HepG2 (cell line): Measurements from ENCODE around the gene VAT1L. TPM values are rescaled to one million over a fixed set of nuclear protein-coding genes. Genes with fewer than 3 reads are reported as not detected.

ENCODE experiments used
- ATAC-seq: fragments of 200-7000 bp; cut with Tn5 transposase; 3 replicates; pipeline ENCODE4 v1.9.1; 2020; ENCODE audit warnings: mild to moderate bottlenecking, moderate library complexity
- BruUV-seq: library from RNA; stranded (reverse); fragments of 400-500 nt; replicated peaks from 2 replicates; lab custom pipeline; 2021; lab: Mats Ljungman, UMichigan
- CTCF ChIA-PET: fragments of 300-600 bp; formaldehyde crosslinking; extraction: SDS; loops from one replicate; lab custom pipeline; 2021; ENCODE audit warnings: low total read pairs, inconsistent platforms, low intra/inter-chr PET ratio; lab: Yijun Ruan, JAX
- POLR2A ChIA-PET: fragments of 350-600 bp; sonication (Branson Sonifier 250); formaldehyde crosslinking; loops from one replicate; lab custom pipeline; 2020; ENCODE audit warnings: antibody characterized with exemption, inconsistent platforms; lab: Yijun Ruan, JAX
- DNase-seq: peaks from one replicate; pipeline ENCODE4 v3.0.0-alpha.2; 2015; ENCODE audit warnings: low spot score
- FAIRE-seq: peaks from 3 replicates; lab custom pipeline; 2011; peaks lifted over from hg19 to GRCh38; lab: Jason Lieb, UNC
- H2AFZ ChIP-seq: one replicate; pipeline ENCODE4 v1.6.1; 2011; ENCODE audit warnings: low read length, inconsistent platforms
- H3K27ac ChIP-seq: fragments of 300-600 bp; 3 replicates; pipeline ENCODE4 v1.8.0; 2011; ENCODE audit warnings: mixed run types, mild to moderate bottlenecking, mixed read lengths, low read length, inconsistent platforms; ENCODE audit not compliant: insufficient read depth; ENCODE audit errors: extremely low read length
- H3K27me3 ChIP-seq, 2 experiments: fragments of 200-600 bp in 1 of 2; 2 replicates in 1 of 2; 3 replicates in 1 of 2; pipeline versions ENCODE4 v1.6.0 to v1.8.0; 2011; ENCODE audit warnings: low read length in 2 of 2, mild to moderate bottlenecking in 2 of 2, moderate library complexity in 2 of 2, inconsistent platforms in 1 of 2; ENCODE audit not compliant: insufficient read depth in 2 of 2, control insufficient read depth in 1 of 2
- H3K36me3 ChIP-seq, 2 experiments: fragments of 200-600 bp in 1 of 2; replicated peaks in 1 of 2; 2 replicates in 1 of 2; 3 replicates in 1 of 2; pipeline versions ENCODE4 v1.5.1 to v1.8.0; 2011; ENCODE audit warnings: low read length in 2 of 2, inconsistent platforms in 1 of 2; ENCODE audit not compliant: insufficient read depth in 2 of 2, control insufficient read depth in 1 of 2
- H3K4me1 ChIP-seq: 2 replicates; pipeline ENCODE4 v1.5.1; 2012; ENCODE audit warnings: low read length, inconsistent platforms; ENCODE audit not compliant: insufficient read depth
- H3K4me2 ChIP-seq: 2 replicates; pipeline ENCODE4 v1.6.0; 2011; ENCODE audit warnings: low read depth, low read length, inconsistent platforms
- H3K4me3 ChIP-seq, 3 experiments: fragments of 200-600 bp in 1 of 3; sonication (generic), shearing (Covaris generic) in 1 of 3; replicated peaks in 1 of 3; 2 replicates each; pipeline ENCODE4 v1.5.1; 2011 to 2016; ENCODE audit warnings: low read length in 3 of 3, inconsistent platforms in 2 of 3, low read depth in 2 of 3, mild to moderate bottlenecking in 2 of 3, control low read depth in 1 of 3, mixed read lengths in 1 of 3; ENCODE audit not compliant: insufficient read depth in 1 of 3
- H3K79me2 ChIP-seq: one replicate; pipeline ENCODE4 v1.6.1; 2011; ENCODE audit warnings: low read length, inconsistent platforms; ENCODE audit not compliant: insufficient read depth
- H3K9ac ChIP-seq: 2 replicates; pipeline ENCODE4 v1.6.0; 2011; ENCODE audit warnings: mild to moderate bottlenecking, low read depth, low read length, inconsistent platforms; ENCODE audit not compliant: insufficient read depth
- H3K9me3 ChIP-seq: 2 replicates; pipeline ENCODE4 v1.5.1; 2012; ENCODE audit warnings: mild to moderate bottlenecking, low read length
- H4K20me1 ChIP-seq: 2 replicates; pipeline ENCODE4 v1.6.0; 2011; ENCODE audit warnings: inconsistent platforms, mild to moderate bottlenecking, low read length, moderate library complexity; ENCODE audit not compliant: insufficient read depth
- ADNP ChIP-seq: sonication (generic); formaldehyde crosslinking; IDR thresholded peaks from 2 replicates; pipeline ENCODE4 v1.4.0; 2020; ENCODE audit warnings: missing genetic modification reagents
- GABPA ChIP-seq, 2 experiments: IDR thresholded peaks; 2 replicates each; pipeline ENCODE4 v1.6.1; 2011 to 2016; ENCODE audit warnings: low read depth in 2 of 2, low read length in 1 of 2, missing biosample characterization in 1 of 2, missing genetic modification characterization in 1 of 2
- GATAD2A ChIP-seq: IDR thresholded peaks from 2 replicates; pipeline ENCODE4 v1.6.1; 2016
- PCBP2 ChIP-seq: fragments of 200-400 bp; formaldehyde crosslinking; optimal IDR thresholded peaks from 2 replicates; pipeline ENCODE3; 2018; ENCODE audit warnings: low read length, low read depth; ENCODE audit not compliant: poor library complexity, severe bottlenecking
- STAG1 ChIP-seq: sonication (generic); formaldehyde crosslinking; IDR thresholded peaks from 2 replicates; pipeline ENCODE4 v1.4.0; 2020; ENCODE audit warnings: missing genetic modification reagents
- ZNF263 ChIP-seq: sonication (generic); formaldehyde crosslinking; IDR thresholded peaks from 2 replicates; pipeline ENCODE4 v1.4.0; 2020; ENCODE audit warnings: missing genetic modification reagents
- ZNF343 ChIP-seq: sonication (generic); formaldehyde crosslinking; IDR thresholded peaks from 2 replicates; pipeline ENCODE4 v1.4.0; 2020; ENCODE audit warnings: mild to moderate bottlenecking, missing genetic modification reagents
- ZNF354B ChIP-seq: sonication (generic); formaldehyde crosslinking; IDR thresholded peaks from 2 replicates; pipeline ENCODE4 v1.8.0; 2022; ENCODE audit warnings: mild to moderate bottlenecking, missing genetic modification reagents
- ZNF607 ChIP-seq: sonication (generic); formaldehyde crosslinking; IDR thresholded peaks from 2 replicates; pipeline ENCODE4 v1.5.1; 2020; ENCODE audit warnings: missing genetic modification reagents, mild to moderate bottlenecking, borderline replicate concordance
- WGBS: methylation state at CpG from one replicate; pipeline ENCODE4 v1.1.6; 2017; ENCODE audit warnings: low lambda C conversion rate; 5-methylcytosine and 5-hydroxymethylcytosine counted together
- in situ Hi-C: cut with HindIII; loops from 2 replicates; pipeline ENCODE4 v1.10.0; 2017; ENCODE audit warnings: low pct_unique_long_range_greater_than_20kb; ENCODE audit not compliant: extremely low pct_ligation_motif_present
- intact Hi-C: fragments of 100-400 bp; cut with micrococcal nuclease; formaldehyde crosslinking; loops from one replicate; pipeline ENCODE4 v1.10.0; 2022; ENCODE audit not compliant: unreplicated experiment
- polyA plus RNA-seq, 8 experiments: library from polyadenylated mRNA; depleted of rRNA in 3 of 8; stranded (reverse) in 7 of 8; unstranded in 1 of 8; fragments of >200 nt; fragmentation: Illumina TruSeq in 4 of 8; extraction: Trizol in 4 of 8; gene quantifications; 2 replicates each; pipeline versions ENCODE4 v1.2.1 to v1.2.3, GENCODE V29; 2011 to 2016; ENCODE audit warnings: low read depth in 4 of 8, missing spikeins in 1 of 8, mixed read lengths in 1 of 8; ENCODE audit not compliant: insufficient read depth in 1 of 8
- total RNA-seq, 5 experiments: library from RNA; depleted of rRNA; stranded (reverse); fragments of >200 nt; fragmentation: Illumina TruSeq; extraction: Trizol; gene quantifications; 2 replicates each; pipeline ENCODE4 v1.2.3, GENCODE V29; 2016; ENCODE audit warnings: low read depth in 1 of 5
- TF ChIP-seq, protein P1 (sequence below): sonication (generic); formaldehyde crosslinking; IDR thresholded peaks from 2 replicates; pipeline ENCODE4 v1.5.0; 2020; ENCODE audit warnings: mild to moderate bottlenecking, missing genetic modification reagents, moderate library complexity
- TF ChIP-seq, protein P2 (sequence below): sonication (generic); formaldehyde crosslinking; IDR thresholded peaks from 2 replicates; pipeline ENCODE4 v1.4.0; 2020; ENCODE audit warnings: missing genetic modification reagents, mild to moderate bottlenecking, borderline replicate concordance
- TF ChIP-seq, protein P3 (sequence below): IDR thresholded peaks from 2 replicates; pipeline ENCODE4 v1.6.1; 2016; ENCODE audit warnings: missing genetic modification reagents, missing compliant biosample characterization

VAT1L gene
- total and polyA plus RNA-seq, 2 of the 13 experiments (the other 11 are each of a cell fraction or from before 2014, with no cell fraction given): not detected

DNA sequence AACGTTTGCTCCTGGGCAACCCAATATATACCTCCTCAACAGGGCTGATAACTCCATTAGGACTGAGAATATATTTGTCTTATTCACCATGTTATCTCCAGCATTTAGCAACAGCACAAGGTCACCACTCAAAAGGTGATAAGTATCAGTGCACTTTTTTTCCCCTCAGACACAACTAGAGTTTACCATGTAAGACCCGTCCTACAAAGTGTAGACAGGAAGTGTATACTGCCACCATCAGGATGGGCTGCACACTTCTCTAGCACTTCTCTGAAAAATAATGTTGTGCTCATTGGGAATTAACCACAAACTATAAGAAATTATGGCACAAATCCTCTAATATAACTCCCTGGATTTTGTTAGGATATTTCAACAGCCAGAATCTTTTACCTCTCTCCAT lies 5.7 kb upstream of the VAT1L start (continued):
- TF ChIP-seq, protein P1, sequence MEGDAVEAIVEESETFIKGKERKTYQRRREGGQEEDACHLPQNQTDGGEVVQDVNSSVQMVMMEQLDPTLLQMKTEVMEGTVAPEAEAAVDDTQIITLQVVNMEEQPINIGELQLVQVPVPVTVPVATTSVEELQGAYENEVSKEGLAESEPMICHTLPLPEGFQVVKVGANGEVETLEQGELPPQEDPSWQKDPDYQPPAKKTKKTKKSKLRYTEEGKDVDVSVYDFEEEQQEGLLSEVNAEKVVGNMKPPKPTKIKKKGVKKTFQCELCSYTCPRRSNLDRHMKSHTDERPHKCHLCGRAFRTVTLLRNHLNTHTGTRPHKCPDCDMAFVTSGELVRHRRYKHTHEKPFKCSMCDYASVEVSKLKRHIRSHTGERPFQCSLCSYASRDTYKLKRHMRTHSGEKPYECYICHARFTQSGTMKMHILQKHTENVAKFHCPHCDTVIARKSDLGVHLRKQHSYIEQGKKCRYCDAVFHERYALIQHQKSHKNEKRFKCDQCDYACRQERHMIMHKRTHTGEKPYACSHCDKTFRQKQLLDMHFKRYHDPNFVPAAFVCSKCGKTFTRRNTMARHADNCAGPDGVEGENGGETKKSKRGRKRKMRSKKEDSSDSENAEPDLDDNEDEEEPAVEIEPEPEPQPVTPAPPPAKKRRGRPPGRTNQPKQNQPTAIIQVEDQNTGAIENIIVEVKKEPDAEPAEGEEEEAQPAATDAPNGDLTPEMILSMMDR (CRISPR knock-in tag): peak; percentile 81
- TF ChIP-seq GABPA (IDR thresholded peaks at IDR 0.05; ENCODE audit: low read depth, low read length) (no peak), GABPA (CRISPR knock-in tag; IDR thresholded peaks at IDR 0.05; ENCODE audit: low read depth) (peak; percentile 74), GATAD2A (CRISPR knock-in tag) (0 out of 2 replicates have a peak, but pooled peaks have one; percentile 18)
- TF ChIP-seq, protein P2, sequence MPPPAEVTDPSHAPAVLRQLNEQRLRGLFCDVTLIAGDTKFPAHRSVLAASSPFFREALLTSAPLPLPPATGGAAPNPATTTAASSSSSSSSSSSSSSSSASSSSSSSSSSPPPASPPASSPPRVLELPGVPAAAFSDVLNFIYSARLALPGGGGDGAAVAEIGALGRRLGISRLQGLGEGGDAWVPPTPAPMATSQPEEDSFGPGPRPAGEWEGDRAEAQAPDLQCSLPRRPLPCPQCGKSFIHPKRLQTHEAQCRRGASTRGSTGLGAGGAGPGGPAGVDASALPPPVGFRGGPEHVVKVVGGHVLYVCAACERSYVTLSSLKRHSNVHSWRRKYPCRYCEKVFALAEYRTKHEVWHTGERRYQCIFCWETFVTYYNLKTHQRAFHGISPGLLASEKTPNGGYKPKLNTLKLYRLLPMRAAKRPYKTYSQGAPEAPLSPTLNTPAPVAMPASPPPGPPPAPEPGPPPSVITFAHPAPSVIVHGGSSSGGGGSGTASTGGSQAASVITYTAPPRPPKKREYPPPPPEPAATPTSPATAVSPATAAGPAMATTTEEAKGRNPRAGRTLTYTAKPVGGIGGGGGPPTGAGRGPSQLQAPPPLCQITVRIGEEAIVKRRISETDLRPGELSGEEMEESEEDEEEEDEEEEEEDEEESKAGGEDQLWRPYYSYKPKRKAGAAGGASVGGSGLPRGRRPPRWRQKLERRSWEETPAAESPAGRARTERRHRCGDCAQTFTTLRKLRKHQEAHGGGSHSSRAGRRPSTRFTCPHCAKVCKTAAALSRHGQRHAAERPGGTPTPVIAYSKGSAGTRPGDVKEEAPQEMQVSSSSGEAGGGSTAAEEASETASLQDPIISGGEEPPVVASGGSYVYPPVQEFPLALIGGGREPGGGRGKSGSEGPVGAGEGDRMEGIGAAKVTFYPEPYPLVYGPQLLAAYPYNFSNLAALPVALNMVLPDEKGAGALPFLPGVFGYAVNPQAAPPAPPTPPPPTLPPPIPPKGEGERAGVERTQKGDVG (CRISPR knock-in tag): no peak
- TF ChIP-seq, all 625 proteins: peak for 21

DNA sequence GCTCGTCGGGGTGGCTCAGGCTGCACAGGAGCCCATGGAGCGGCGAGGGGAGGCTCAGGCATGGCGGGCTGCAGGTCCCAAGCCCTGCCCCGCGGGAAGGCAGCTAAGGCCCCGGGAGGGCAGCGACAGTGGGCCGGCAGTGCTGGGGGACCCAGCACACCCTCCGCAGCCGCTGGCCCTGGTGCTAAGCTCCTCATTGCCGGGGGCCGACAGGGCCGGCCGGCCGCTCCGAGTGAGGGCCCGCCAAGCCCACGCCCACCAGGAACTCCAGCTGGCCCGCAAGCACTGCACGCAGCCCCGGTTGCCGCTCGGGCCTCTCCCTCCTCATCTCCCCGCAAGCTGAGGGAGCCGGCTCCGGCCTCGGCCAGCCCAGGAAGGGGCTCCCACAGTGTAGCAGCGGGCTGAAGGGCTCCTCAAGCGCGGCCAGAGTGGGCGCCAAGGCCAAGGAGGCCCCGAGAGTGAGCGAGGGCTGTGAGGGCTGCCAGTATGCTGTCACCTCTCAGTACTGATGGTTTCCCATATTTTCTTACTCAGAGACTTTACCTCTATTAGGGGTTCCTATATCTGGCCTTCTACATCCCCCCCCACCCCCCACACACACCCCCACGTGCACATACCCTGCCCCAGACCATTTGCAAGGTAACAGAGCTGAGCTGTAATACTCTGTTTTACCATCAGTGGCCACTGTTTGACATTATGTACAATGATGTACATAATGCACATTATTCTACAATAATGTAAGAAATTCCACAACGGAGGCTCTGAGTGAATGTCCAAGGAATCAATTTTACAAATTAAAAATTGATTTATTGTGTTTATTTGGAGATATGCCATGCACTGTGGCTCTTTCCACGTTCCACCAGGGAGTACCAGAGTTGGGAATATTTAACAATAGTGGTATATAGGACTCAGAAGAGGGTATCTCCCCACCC lies 3.7 kb upstream of the VAT1L start:
- ATAC-seq (peak; percentile 34; the same call in 2 of the 3 replicates), FAIRE-seq (peak; percentile 34), DNase-seq (no peak)
- H3K9ac ChIP-seq: no peak overlapping the region
- no TSS peak for BruUV-seq
- TF ChIP-seq ZNF263 (CRISPR knock-in tag) (no peak), ZNF607 (CRISPR knock-in tag) (no peak), ADNP (CRISPR knock-in tag) (no peak), ZNF343 (CRISPR knock-in tag) (no peak), STAG1 (CRISPR knock-in tag) (0 out of 2 replicates have a peak, but pooled peaks have one; percentile 3), PCBP2 (no peak), ZNF354B (no peak)
- TF ChIP-seq, protein P3, sequence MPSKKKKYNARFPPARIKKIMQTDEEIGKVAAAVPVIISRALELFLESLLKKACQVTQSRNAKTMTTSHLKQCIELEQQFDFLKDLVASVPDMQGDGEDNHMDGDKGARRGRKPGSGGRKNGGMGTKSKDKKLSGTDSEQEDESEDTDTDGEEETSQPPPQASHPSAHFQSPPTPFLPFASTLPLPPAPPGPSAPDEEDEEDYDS (CRISPR knock-in tag): no peak
- TF ChIP-seq, protein P1 (CRISPR knock-in tag): peak; percentile 36; the same call in 1 of the 2 replicates
- ChIA-PET CTCF (no interaction called here), POLR2A (interaction anchor here (2.5 kb wide), 1 partner anchor 62 kb away, joined by 6 read pairs; the partner anchor contains the start of gene NUDT7)
- H3K9me3 ChIP-seq: no peaks in the 10 kb centered on the region
- H3K27ac ChIP-seq: no peak overlapping the region
- H3K27me3 ChIP-seq: peaks cover 2 to 28% of the 10 kb centered on the region in 2 experiments; a peak in 4 of 5 replicates
- H3K4me1 ChIP-seq: peaks cover 16% of the 10 kb centered on the region
- no peak overlapping the region for H3K4me2 ChIP-seq
- no peaks in the 10 kb centered on the region for H3K79me2 ChIP-seq
- H2AFZ ChIP-seq: no peak overlapping the region
- no peaks in the 10 kb centered on the region for H4K20me1 ChIP-seq
- no peak overlapping the region for H3K4me3 ChIP-seq
- in situ Hi-C loops: loop anchor here (25.0 kb wide), 1 partner anchor 178 kb away; no protein-coding TSS in a partner anchor
- intact Hi-C loops: no loop called here
- 67% methylated on average over 29 of the region's 38 CpGs for WGBS
- no peaks in the 10 kb centered on the region for H3K36me3 ChIP-seq
